ENCODE measurements around the gene TFDP2.
"Not testable (repeated sequence)": the region's sequence is repeated elsewhere in the genome, so short reads cannot be mapped to it uniquely, and the experiment has no call there.

The TFDP2 gene

GRCh38 chr3:142106548-142106947, 42.8 kb downstream of the TFDP2 start:
- DNase-seq (ENCODE audit: low read depth), result no peak
- TF ChIP-seq, protein P1, sequence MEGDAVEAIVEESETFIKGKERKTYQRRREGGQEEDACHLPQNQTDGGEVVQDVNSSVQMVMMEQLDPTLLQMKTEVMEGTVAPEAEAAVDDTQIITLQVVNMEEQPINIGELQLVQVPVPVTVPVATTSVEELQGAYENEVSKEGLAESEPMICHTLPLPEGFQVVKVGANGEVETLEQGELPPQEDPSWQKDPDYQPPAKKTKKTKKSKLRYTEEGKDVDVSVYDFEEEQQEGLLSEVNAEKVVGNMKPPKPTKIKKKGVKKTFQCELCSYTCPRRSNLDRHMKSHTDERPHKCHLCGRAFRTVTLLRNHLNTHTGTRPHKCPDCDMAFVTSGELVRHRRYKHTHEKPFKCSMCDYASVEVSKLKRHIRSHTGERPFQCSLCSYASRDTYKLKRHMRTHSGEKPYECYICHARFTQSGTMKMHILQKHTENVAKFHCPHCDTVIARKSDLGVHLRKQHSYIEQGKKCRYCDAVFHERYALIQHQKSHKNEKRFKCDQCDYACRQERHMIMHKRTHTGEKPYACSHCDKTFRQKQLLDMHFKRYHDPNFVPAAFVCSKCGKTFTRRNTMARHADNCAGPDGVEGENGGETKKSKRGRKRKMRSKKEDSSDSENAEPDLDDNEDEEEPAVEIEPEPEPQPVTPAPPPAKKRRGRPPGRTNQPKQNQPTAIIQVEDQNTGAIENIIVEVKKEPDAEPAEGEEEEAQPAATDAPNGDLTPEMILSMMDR (conservative IDR thresholded peaks at IDR 0.05; ENCODE audit: low read depth, low read length), result no peak
- no peak overlapping the region for H3K4me3 ChIP-seq (ENCODE audit: low read length)

DNA sequence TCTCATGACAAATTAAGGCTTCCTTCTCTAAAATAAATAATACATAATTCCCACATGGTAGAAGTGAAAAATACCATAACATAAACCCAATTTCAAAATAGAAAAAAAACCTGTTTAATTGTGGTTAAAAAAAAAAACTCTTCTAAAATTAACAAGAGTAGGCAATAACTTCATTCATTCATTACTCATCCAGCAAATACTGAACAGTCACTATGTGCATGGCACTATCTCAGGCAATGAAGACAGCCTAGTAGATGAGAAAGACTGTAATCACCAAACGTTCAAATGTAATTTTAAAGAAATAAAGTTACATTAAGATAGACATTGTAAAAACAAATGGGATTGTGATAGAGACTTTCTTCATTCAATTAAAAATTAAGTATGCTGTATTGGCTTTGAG, 43.4 kb downstream of the TFDP2 start:
- no peak overlapping the region for H3K4me3 ChIP-seq (ENCODE audit: low read length)
- TF ChIP-seq, protein P1 (conservative IDR thresholded peaks at IDR 0.05; ENCODE audit: low read depth, low read length), result no peak
- DNase-seq (ENCODE audit: low read depth), result no peak

DNA sequence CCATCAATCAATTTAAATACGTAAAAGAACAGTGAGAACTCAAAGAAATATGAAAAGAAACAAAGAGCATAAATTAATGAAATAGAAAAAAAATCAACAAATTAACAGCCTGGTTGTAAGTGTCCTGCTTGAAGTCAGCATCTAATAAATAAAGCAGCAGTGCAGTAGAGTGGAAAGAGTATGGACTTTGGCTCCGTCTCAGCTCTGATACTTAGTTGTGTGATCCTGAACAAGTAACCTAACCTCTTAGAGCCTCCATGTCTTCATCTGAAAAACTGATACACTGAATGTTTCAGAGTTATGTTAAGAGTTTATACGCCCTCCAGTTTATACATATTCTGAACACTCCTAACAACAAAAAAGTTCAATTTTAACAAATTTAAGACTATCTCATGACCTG, 44.6 kb downstream of the TFDP2 start:
- no peak overlapping the region for H3K4me3 ChIP-seq (ENCODE audit: low read length)
- TF ChIP-seq, protein P1 (conservative IDR thresholded peaks at IDR 0.05; ENCODE audit: low read depth, low read length), result no peak
- no peak for DNase-seq (ENCODE audit: low read depth)

DNA sequence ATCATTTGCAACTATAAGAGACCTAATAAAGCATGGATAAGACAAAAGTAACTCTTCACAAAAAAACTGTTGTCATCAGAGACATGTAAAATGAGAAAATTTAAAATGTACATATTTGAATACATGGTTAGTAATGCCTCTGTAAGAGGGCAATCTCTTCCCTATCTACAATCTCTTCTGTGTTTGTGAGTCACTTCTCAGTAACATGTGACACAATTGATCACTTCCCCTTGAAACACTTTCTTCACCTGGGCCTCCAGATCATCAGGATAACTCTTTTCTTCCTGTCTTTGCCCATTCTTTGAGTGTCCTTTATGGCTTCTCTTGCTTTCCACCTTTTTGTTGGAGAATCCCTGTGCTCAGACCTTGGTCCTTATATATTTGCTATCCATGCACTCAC, 50.4 kb downstream of the TFDP2 start:
- TF ChIP-seq, protein P1 (conservative IDR thresholded peaks at IDR 0.05; ENCODE audit: low read depth, low read length), result no peak
- DNase-seq (ENCODE audit: low read depth), result no peak
- H3K4me3 ChIP-seq (ENCODE audit: low read length), result no peak overlapping the region

DNA sequence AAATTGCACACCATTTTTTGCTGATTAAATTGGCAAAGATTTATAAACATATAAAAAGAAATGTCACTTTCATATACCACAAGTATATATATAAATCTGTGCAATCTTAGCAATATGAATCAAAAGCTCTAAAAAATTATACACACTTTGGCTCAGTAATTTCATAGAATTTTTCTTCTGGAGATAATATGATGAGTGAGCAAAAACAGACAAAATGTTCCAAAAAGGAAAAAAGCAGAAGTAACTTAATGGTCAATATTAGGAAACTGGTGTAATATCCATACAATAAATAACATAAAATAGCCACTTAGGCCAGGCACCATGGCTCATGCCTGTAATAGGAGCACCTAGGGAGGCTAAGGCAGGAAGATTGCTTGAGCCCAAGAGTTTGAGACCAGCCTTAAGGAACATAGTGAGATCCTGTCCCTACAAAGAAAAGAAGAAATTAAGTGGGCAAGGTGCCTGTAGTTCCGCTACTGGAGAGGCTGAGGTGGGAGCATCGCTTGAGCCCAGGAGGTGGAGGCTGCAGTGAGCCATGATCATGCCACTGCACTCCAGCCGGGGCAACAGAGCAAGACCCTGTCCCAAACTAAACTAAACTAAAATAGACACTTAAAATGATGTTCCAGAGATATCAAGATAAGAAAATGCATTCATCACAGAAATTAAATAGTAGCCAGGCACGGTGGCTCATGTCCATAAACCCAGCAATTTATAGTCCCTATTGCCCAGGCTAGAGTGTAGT, 52.1 kb downstream of the TFDP2 start:
- DNase-seq (ENCODE audit: low read depth), result no peak
- H3K4me3 ChIP-seq (ENCODE audit: low read length), result no peak overlapping the region
- TF ChIP-seq, protein P1 (conservative IDR thresholded peaks at IDR 0.05; ENCODE audit: low read depth, low read length), result no peak

- H3K4me3 ChIP-seq (ENCODE audit: low read length), result no peak overlapping the region
- DNase-seq (ENCODE audit: low read depth), result no peak
- TF ChIP-seq, protein P1 (conservative IDR thresholded peaks at IDR 0.05; ENCODE audit: low read depth, low read length), result no peak
Measured at GRCh38 chr3:142095841-142096240, 53.5 kb downstream of the TFDP2 start.

- not testable (repeated sequence) for H3K4me3 ChIP-seq (ENCODE audit: low read length); DNase-seq (ENCODE audit: low read depth)
Measured at GRCh38 chr3:142088925-142089324, 60.4 kb downstream of the TFDP2 start.

All from retinal pigment epithelial cell (primary cell).